HL-60/S4 treated with retinoic acid at 250 ng/mL for 4 days and 3 days (cell line): ENCODE data around the gene COMT.

ENCODE experiments used
- in situ Hi-C: fragments of 300-500 bp; cut with MboI; formaldehyde crosslinking; loops from 2 replicates; pipeline ENCODE4 v1.7.0; 2022; ENCODE audit warnings: low sequenced_read_pairs

The COMT gene

DNA sequence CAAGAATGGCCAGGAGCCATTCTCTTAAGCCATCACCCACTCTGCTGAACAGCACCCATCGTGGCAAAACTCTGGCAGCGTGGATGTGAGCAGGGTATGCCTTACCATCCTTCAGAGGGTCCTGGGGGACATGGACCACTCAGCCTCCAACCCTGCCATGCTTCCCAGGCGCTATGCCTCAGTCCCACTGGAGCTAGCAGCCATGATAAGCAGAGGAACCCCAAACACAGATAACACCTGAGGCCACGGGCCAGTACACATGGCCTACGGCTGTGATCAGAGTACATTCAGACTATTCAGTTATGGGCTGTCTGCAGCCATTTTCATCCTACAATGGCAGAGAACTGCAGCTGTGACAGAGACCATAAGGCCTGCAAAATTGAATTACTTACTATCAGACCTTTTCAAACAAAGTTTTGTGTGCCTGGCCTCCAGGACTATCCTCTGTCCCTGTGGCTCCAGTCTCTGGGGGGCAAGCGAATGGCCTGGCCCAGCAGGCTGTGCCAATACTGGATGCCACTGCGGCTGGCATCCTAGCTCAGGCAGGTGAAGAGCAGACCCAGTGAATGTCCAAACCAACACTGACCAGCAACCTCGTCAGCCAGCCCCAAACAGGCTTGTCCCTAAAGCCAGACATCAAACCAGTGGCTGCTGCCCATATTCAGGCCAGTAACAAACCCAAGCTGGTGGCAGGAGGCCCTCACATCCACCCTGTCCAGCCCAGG, 68.2 kb downstream of the COMT start:
- in situ Hi-C loops: no loop called here

DNA sequence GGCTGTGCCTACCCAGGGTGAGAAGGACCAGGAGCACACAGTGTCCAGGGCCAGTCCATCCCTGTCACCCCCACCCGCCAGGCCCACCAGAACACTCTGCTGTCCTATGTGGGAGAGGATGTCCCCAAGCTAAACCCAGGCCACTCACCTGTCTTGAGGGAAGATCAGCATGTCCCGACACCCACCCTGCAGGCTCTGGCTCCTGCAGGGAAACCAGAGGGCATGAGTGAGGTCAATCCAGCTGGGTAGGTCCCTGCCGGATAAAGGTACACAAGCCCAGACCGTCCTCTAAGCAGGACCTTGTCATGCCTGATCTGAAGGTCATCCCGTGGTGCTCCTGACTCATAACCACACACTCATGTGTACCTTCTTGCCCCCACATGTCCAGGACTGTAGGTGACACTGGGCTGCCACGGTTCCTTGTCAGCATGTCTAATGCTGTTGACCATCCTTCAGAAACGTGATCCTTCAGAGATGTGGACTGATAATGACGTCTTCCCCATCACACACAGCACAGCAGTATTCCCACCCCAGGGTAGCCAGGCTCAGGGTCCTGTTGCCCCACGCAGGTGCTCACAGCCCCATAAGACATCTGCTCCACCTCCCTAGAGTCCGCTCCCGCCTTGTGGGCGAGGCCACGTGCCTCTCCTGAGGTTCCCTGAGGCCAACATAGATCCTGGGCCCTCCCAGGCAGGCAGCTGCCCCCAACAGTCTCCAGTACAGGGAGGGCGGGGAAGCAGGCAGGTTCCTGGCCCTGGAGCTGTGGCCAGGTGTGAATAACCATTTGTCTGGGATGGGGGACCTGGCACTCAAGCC, 68.9 kb downstream of the COMT start:
- in situ Hi-C loops: no loop called here

DNA sequence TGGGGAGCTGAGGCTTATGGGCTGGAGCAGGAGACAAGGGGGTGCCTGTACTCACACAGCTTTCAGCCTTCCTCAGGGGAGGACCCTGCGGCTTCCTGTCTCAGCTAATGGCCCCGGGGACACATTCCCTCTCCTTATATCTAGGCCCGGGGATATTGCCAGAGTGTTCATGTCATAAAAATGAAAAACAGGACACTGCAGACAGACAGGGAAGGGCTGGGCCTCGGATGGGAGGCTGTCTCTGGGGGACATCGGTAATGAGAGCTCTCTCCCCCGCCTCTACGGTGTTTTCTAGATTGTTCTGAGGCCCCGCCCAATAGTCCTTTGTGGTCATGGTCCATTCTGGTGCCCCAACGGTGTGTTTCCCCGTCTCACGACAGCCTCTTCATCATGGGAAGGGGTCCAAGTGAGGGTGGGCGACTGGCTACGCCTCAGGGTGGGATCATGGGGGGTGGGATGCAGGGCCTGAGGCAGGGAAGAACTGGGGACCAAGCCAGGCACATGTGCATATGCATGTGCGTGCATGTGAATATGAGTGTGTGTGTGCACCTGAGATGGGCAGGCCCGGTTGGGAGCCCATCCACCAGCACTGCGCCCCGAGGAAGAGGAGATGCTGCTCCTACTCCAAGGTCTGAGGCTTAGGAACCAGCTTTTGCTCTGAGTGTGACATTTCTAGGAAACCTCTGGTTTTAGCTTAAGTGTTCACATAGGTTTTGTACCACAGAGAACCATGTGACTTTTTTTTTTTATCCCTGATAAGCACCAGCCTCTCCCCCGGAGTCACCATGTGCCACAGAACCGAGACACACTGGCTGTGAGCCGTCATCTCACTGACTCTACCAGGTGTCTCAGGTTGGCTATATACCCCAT, 69.8 kb downstream of the COMT start:
- in situ Hi-C loops: no loop called here

DNA sequence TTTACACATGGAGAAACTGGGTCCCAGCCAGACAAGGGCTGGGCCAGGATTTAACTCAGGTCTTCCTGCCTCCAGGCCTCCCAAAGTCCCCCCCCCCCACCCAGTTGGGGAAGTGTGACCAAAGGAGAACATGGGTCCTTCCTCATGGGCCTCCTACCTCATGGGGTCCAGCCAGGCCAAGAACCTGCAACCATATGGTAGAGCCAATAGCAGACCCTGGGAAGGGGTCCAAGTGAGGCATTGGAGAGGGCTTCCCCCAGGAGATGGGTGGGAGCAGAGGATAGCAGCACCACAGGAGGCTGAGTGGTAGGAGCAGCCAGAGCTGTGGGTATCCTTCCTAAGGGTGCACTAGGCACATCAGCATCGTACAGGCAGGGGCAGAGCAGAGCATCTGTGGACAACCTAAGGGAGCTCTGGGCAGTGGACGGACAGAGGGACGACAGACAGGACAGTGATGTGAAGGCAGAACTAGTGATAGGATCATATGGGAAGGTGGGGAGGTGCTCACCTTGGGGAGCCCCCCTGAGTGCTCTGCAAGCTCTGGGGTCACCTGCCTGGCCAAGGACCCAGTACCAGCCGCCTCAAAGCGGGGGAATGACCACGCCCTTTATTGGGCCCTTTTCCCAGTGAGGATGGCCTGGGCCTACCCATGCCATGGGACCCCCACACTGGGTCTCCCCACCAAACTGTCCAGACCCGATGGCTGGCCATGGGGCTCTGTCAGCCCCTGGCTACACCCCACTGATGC, 70.6 kb downstream of the COMT start:
- in situ Hi-C loops: no loop called here

DNA sequence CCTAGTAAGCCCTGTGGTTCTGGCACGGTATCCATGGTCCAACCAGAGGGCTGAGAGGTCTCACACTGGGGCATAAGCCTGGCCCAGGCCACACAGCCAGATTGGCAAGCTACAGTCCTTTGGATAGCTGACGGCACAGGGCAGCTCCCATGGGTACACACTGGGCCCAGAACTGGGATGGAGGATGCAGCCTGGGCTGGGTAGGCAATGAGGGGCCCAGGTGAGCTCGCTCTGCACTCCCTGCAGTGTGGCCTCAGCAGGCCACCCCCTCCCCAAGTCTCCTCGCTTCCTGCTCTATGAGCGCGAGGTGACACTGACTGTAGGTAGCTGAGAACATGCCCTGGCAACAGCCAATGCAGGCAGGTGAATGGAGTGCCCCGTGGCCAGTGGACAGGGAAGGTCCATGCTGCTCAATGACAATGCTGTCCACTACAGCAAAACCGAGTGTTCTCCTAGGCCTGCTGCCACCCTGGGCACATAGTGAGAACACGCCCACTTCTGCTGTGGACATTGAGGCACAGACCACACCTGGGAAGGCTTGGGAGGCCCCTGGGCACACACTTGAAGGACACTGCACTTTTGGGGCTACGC, 71.3 kb downstream of the COMT start:
- in situ Hi-C loops: no loop called here

DNA sequence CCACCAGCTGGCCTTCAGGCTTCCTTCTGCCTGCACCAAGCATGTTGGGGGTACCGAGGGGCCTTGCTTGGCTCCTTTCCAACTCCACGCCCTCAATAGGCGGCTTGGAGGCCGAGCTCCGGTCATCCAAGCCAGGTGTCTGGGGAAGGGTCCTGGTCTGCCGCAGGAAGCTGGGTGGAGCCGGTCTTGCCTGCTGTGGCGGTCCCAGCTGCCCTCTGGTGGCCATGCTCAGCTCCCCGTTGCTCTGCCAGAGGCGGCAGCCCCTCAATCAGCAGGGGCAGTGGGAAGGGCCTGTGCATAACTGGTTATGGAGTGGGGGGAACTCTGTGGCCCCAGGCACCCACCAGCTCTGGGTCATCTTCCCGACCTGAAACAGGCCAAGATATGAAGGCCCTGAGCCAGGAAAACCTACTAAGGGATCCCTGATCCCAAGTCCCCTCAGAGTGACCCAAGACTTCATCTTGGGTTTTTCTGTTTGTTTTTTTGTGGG, 71.9 kb downstream of the COMT start:
- in situ Hi-C loops: no loop called here

DNA sequence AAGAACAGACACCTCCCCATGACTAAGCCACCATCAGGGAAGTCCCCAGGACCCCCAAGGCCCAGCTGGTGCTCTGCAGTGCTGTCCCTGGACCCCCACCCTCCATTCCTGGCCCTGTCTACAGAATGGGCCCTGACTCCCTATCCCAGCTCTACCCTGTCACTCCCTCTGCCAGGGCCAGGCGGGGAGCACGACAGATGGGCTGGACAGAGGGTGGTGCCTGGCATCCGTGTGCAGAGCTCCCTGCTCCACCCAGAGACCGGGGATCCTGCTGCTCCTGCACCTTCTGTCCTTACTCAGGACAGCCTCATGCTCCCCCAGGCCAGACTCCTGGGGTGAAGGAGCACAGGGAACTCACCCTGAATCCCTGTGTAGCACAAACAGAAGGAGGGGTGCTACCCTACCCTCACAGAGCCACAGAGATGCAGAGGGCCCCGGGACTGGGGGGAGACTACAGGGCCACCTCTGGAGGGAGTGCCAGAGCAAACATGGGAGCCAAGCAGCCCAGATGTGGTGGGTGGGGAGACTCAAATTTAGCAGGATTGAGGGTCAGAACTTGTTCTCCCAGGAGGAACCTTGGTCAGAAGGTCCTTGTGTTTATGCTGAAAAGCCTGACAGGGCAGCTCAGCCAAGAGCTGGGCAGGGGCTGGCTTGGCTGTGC, 73.1 kb downstream of the COMT start:
- in situ Hi-C loops: no loop called here

DNA sequence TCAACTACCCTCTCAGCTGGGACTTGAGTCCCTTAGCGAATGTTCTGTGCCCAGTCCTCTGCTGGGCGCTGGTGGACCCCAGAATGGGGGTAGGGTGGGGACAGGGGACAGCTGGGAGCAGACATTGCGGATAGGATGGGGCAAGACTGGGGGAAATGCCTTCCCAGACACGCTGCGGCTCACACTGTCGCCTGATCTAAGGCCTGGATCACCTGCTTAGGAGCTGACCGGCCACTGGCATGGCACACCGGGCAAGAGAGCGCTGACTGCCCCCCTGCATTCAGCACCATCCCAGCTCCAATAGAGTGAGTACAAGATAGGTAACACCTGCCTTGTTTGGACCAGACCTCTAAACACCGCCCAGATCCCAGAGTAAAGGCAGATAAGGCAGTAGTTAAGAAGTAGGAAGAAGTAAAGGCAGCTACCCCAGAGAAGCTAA, 73.6 kb downstream of the COMT start:
- in situ Hi-C loops: no loop called here

DNA sequence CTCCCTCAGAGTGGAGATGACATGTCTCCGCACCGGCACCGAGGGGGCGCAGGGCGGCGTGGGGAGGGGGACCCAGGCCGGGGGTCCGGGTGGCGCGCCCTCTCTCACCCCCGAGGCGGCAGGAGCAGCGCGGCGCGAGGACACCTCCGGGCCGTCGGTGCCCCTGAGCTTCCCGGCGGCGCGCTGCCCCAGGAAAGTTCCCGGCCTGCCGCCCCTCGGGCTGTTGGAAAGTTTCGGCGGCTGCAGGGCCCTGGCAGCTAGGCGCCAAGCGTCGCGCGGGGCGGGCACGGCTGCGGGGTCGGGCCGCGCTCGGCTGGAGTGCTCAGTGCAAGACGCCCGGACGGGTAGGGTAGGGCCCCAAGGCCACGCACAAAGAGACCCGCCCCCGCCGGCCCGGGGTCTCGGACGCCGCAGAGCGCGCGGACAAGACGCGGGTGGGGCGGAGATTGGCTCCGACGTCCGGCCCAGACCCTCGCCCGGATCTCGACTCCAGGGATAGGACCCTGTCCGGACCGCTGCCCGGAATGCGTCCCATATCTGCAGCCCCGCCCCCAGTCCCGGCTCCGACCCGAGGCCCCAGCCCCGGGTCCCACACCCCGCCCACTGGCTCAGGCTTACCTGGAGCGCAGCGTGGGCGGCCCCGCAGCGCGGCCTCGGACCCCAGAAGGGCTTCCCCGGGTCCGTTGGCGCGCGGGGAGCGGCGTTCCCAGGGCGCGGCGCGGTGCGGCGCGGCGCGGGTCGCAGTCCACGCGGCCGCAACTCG, 74.6 kb downstream of the COMT start:
- in situ Hi-C loops: no loop called here

DNA sequence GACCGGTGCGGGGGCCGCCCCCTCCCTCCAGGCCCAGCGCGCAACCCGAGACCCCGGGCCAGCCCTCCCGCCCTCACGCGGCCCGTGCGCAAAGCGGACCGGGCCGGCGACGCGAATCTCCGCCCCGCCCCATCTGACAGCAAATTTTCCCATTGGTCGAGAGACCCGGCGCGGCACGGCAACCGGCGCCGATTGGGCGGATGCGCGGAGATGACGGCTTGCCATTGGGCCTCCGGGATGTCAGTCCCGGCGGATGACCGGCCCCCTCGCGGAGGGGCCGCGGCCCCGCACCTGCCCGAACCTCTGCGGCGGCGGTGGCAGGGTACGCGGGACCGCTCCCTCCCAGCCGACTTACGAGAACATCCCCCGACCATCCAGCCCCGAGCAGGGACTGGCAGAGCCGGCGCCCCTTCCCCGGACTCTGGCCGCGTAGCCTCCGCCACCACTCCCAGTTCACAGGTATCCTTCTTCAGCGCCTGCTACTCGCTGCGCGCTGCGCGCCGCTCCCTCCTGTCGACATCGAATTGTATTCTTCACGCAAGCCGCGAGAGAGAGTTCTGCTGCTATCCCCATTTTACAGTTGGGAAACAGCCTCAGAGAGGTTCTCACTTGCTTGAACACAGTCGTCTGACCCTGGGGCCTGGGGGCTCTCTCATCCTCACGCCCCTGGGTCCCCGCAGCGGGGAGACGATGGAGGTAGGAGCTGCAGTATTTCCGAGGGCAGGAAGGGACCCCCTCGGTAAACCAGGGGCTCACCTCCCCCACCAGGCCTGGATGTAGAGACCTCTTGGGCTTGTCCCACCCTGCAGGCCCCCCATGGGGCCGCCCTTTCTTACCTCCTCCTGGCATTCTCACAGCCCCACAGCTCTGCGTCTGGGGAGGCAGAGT, 75.4 kb downstream of the COMT start, which contains the start of gene ARVCF:
ARVCF (minus strand) TSS at position 90 of the 888 bp plus-strand sequence. CDS start 26,029 bp downstream, outside the sequence.
- in situ Hi-C loops: no loop called here

DNA sequence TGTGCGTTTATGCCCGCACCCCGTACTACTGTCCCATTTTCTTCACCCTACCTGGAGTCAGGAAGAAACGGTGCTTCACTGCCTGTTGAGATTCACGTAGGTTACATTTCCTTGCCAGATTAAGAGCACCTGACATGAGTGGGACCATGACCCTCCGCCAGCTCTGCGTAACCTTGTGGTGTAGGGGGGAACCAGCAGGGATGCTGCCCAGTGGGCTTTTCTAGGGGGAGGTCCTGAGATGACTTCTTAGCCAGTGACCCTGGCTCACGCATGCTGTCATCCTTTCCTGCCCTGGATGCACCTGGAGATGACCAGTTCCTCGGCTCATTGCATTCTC, 76.0 kb downstream of the COMT start:
- in situ Hi-C loops: no loop called here

DNA sequence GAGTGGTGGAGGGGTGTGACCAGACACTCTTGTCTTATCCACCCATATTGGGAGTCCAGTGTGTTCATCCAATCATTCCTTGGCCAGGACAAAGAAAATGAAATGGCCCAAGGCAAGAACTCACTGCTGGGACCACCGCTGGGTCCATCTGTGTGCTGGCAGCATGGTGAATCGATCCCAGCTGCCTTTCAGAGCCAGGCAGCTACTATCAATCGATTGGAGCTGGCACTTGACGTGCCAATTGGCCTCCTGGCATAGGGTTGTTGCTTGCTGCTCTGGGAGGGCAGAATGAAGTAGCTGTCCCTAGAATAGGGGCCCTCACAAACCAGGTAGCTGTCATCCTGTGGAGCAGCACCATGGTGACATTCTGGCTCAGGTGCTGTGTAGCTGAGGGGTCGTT, 76.4 kb downstream of the COMT start:
- in situ Hi-C loops: no loop called here
